HepG2 (cell line): ENCODE data around the gene SEPTIN11. TPM values are rescaled to one million over a fixed set of nuclear protein-coding genes. Genes with fewer than 3 reads are reported as not detected.

Experiments used
- CENPT ChIP-seq: sonication (generic); formaldehyde crosslinking; IDR thresholded peaks from 2 replicates; pipeline ENCODE4 v1.8.0; 2022; ENCODE audit warnings: low read depth, mild to moderate bottlenecking, moderate library complexity, missing genetic modification reagents
- HCFC1 ChIP-seq: fragments of 150-350 bp; IDR thresholded peaks from 2 replicates; pipeline ENCODE4 v1.6.1; 2014; ENCODE audit warnings: low read depth, low read length
- JUND ChIP-seq: sonication (generic); formaldehyde crosslinking; IDR thresholded peaks from 2 replicates; pipeline ENCODE4 v1.8.0; 2022; ENCODE audit warnings: mild to moderate bottlenecking, missing genetic modification reagents
- SATB2 ChIP-seq: sonication (generic); formaldehyde crosslinking; IDR thresholded peaks from 2 replicates; pipeline ENCODE4 v1.5.0; 2020; ENCODE audit warnings: missing genetic modification reagents
- TAF15 ChIP-seq: fragments of 200-400 bp; formaldehyde crosslinking; IDR thresholded peaks from one replicate; pipeline ENCODE4 v1.6.1; 2018; ENCODE audit warnings: mild to moderate bottlenecking, low read depth, low read length; ENCODE audit not compliant: poor library complexity, severe bottlenecking
- TP53 ChIP-seq: sonication (generic); formaldehyde crosslinking; conservative IDR thresholded peaks from 2 replicates; pipeline ENCODE4 v1.4.0; 2020; ENCODE audit warnings: missing genetic modification reagents
- ZFY ChIP-seq: sonication (generic); formaldehyde crosslinking; IDR thresholded peaks from 2 replicates; pipeline ENCODE4 v1.4.0; 2020; ENCODE audit warnings: missing genetic modification reagents
- ZNF33A ChIP-seq: sonication (generic); formaldehyde crosslinking; IDR thresholded peaks from 2 replicates; pipeline ENCODE4 v1.5.1; 2020; ENCODE audit warnings: missing genetic modification reagents, mild to moderate bottlenecking, moderate library complexity, borderline replicate concordance
- ZNF350 ChIP-seq: sonication (generic); formaldehyde crosslinking; IDR thresholded peaks from 2 replicates; pipeline ENCODE4 v1.4.0; 2020; ENCODE audit warnings: mild to moderate bottlenecking, low read depth, missing genetic modification reagents, borderline replicate concordance
- ZNF546 ChIP-seq: sonication (generic); formaldehyde crosslinking; conservative IDR thresholded peaks from 2 replicates; pipeline ENCODE4 v1.8.1; 2023; ENCODE audit warnings: mild to moderate bottlenecking, missing genetic modification reagents
- ZNF776 ChIP-seq: sonication (generic); formaldehyde crosslinking; IDR thresholded peaks from 2 replicates; pipeline ENCODE4 v1.4.0; 2020; ENCODE audit warnings: mild to moderate bottlenecking, missing genetic modification reagents
- polyA plus RNA-seq, 8 experiments: library from polyadenylated mRNA; depleted of rRNA in 3 of 8; stranded (reverse) in 7 of 8; unstranded in 1 of 8; fragments of >200 nt; fragmentation: Illumina TruSeq in 4 of 8; extraction: Trizol in 4 of 8; gene quantifications; 2 replicates each; pipeline versions ENCODE4 v1.2.1 to v1.2.3, GENCODE V29; 2011 to 2016; ENCODE audit warnings: low read depth in 4 of 8, missing spikeins in 1 of 8, mixed read lengths in 1 of 8; ENCODE audit not compliant: insufficient read depth in 1 of 8
- total RNA-seq, 5 experiments: library from RNA; depleted of rRNA; stranded (reverse); fragments of >200 nt; fragmentation: Illumina TruSeq; extraction: Trizol; gene quantifications; 2 replicates each; pipeline ENCODE4 v1.2.3, GENCODE V29; 2016; ENCODE audit warnings: low read depth in 1 of 5
- TF ChIP-seq, protein P1 (sequence below): IDR thresholded peaks from 2 replicates; pipeline ENCODE4 v1.6.1; 2016
- TF ChIP-seq, protein P2 (sequence below): sonication (generic); formaldehyde crosslinking; IDR thresholded peaks from 2 replicates; pipeline ENCODE4 v1.5.0; 2020; ENCODE audit warnings: missing genetic modification reagents
- TF ChIP-seq, protein P3 (sequence below), 2 experiments: sonication (generic) in 1 of 2; formaldehyde crosslinking in 1 of 2; IDR thresholded peaks; 2 replicates each; pipeline versions ENCODE4 v1.6.1 to v1.9.0; 2014 to 2022; ENCODE audit warnings: antibody characterized with exemption in 1 of 2, borderline replicate concordance in 1 of 2, inconsistent platforms in 1 of 2, low read depth in 1 of 2, missing genetic modification reagents in 1 of 2
- TF ChIP-seq, protein P4 (sequence below): sonication (generic); formaldehyde crosslinking; IDR thresholded peaks from 2 replicates; pipeline ENCODE4 v1.4.0; 2020; ENCODE audit warnings: mild to moderate bottlenecking, missing genetic modification reagents
- TF ChIP-seq, protein P5 (sequence below): sonication (generic); formaldehyde crosslinking; IDR thresholded peaks from 2 replicates; pipeline ENCODE4 v1.4.0; 2020; ENCODE audit warnings: missing genetic modification reagents

SEPTIN11 gene
- total and polyA plus RNA-seq, 2 of the 13 experiments (the other 11 are each of a cell fraction or from before 2014, with no cell fraction given): 28.9 to 47.3 TPM

DNA sequence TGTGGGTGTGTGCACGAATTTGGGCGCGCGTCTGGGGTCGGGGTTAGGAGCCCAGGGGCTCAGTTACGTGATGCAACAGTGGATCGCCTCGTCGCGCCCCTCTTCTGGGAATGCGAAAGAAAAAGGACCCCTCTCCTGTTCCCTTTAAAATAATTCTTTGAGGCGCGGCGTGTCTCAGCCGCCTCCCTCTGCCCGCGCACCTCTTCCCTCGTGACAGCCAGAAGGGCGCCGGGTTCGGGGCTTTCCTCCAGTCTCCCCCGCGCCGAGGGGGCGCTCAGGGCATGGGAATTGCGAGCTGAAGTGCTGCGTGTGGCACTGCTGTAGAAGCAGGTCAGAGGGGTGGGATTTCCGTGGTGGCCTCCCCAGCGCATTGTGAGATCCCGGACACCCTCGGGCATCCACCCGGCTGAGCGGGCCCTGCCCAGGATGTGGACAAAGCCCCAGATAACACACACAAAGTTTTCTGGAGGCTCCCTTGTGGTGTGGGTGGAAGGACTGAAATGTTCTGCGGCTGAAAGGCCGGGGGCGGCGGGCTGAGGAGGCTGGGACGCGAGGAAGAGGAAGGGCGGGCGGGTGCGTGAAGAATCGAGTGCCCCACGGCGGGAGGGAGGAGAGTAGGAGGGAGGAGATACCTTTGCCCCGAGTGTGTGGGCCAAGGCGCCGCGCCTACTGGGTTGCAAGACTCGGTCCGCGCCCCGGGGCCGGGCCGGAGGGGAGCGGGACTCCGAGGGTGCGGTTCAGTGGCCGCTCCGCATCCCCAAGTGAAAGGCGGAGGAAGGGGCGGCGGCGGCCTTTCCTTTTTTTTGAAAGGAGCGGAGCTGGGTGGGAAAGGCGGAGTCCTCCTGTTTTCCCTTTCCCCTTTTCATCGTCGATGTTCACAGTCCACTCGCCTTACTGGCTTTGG, 752 bp downstream of the SEPTIN11 start (continued):
- TF ChIP-seq, protein P1, sequence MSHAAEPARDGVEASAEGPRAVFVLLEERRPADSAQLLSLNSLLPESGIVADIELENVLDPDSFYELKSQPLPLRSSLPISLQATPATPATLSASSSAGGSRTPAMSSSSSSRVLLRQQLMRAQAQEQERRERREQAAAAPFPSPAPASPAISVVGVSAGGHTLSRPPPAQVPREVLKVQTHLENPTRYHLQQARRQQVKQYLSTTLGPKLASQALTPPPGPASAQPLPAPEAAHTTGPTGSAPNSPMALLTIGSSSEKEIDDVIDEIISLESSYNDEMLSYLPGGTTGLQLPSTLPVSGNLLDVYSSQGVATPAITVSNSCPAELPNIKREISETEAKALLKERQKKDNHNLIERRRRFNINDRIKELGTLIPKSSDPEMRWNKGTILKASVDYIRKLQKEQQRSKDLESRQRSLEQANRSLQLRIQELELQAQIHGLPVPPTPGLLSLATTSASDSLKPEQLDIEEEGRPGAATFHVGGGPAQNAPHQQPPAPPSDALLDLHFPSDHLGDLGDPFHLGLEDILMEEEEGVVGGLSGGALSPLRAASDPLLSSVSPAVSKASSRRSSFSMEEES (CRISPR knock-in tag): 0 out of 2 replicates have a peak, but pooled peaks have one; percentile 20
- TF ChIP-seq, protein P2, sequence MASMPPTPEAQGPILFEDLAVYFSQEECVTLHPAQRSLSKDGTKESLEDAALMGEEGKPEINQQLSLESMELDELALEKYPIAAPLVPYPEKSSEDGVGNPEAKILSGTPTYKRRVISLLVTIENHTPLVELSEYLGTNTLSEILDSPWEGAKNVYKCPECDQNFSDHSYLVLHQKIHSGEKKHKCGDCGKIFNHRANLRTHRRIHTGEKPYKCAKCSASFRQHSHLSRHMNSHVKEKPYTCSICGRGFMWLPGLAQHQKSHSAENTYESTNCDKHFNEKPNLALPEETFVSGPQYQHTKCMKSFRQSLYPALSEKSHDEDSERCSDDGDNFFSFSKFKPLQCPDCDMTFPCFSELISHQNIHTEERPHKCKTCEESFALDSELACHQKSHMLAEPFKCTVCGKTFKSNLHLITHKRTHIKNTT (CRISPR knock-in tag): no peak
- TF ChIP-seq HCFC1: no peak
- TF ChIP-seq JUND (CRISPR knock-in tag): no peak
- TF ChIP-seq CENPT: no peak
- TF ChIP-seq TAF15: no peak
- no peak for TF ChIP-seq ZNF33A
- no peak for TF ChIP-seq ZNF776 (CRISPR knock-in tag)
- TF ChIP-seq, protein P3, sequence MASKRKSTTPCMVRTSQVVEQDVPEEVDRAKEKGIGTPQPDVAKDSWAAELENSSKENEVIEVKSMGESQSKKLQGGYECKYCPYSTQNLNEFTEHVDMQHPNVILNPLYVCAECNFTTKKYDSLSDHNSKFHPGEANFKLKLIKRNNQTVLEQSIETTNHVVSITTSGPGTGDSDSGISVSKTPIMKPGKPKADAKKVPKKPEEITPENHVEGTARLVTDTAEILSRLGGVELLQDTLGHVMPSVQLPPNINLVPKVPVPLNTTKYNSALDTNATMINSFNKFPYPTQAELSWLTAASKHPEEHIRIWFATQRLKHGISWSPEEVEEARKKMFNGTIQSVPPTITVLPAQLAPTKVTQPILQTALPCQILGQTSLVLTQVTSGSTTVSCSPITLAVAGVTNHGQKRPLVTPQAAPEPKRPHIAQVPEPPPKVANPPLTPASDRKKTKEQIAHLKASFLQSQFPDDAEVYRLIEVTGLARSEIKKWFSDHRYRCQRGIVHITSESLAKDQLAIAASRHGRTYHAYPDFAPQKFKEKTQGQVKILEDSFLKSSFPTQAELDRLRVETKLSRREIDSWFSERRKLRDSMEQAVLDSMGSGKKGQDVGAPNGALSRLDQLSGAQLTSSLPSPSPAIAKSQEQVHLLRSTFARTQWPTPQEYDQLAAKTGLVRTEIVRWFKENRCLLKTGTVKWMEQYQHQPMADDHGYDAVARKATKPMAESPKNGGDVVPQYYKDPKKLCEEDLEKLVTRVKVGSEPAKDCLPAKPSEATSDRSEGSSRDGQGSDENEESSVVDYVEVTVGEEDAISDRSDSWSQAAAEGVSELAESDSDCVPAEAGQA (IDR thresholded peaks at IDR 0.05; ENCODE audit: low read depth): 0 out of 2 replicates have a peak, but pooled peaks have one; percentile 6
- TF ChIP-seq, protein P3 (CRISPR knock-in tag; IDR thresholded peaks at IDR 0.05; ENCODE audit: borderline replicate concordance): no peak
- no peak for TF ChIP-seq ZNF546
- TF ChIP-seq ZNF350 (CRISPR knock-in tag): no peak
- TF ChIP-seq TP53 (CRISPR knock-in tag): no peak
- TF ChIP-seq, protein P4, sequence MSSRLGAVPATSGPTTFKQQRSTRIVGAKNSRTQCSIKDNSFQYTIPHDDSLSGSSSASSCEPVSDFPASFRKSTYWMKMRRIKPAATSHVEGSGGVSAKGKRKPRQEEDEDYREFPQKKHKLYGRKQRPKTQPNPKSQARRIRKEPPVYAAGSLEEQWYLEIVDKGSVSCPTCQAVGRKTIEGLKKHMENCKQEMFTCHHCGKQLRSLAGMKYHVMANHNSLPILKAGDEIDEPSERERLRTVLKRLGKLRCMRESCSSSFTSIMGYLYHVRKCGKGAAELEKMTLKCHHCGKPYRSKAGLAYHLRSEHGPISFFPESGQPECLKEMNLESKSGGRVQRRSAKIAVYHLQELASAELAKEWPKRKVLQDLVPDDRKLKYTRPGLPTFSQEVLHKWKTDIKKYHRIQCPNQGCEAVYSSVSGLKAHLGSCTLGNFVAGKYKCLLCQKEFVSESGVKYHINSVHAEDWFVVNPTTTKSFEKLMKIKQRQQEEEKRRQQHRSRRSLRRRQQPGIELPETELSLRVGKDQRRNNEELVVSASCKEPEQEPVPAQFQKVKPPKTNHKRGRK: no peak
- TF ChIP-seq, protein P5, sequence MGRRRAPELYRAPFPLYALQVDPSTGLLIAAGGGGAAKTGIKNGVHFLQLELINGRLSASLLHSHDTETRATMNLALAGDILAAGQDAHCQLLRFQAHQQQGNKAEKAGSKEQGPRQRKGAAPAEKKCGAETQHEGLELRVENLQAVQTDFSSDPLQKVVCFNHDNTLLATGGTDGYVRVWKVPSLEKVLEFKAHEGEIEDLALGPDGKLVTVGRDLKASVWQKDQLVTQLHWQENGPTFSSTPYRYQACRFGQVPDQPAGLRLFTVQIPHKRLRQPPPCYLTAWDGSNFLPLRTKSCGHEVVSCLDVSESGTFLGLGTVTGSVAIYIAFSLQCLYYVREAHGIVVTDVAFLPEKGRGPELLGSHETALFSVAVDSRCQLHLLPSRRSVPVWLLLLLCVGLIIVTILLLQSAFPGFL (CRISPR knock-in tag): no peak
- TF ChIP-seq ZFY (CRISPR knock-in tag): peak; percentile 38; the same call in 1 of the 2 replicates
- no peak for TF ChIP-seq SATB2
